ENCODE measurements around the gene PTPRN2. TPM values are rescaled to one million over a fixed set of nuclear protein-coding genes. Genes with fewer than 3 reads are reported as not detected.
"Not testable (repeated sequence)": the region's sequence is repeated elsewhere in the genome, so short reads cannot be mapped to it uniquely, and the experiment has no call there.

Gene PTPRN2
- total and polyA plus RNA-seq, 7 donors, result 3.2 to 7.1 (median 5.5) TPM

DNA sequence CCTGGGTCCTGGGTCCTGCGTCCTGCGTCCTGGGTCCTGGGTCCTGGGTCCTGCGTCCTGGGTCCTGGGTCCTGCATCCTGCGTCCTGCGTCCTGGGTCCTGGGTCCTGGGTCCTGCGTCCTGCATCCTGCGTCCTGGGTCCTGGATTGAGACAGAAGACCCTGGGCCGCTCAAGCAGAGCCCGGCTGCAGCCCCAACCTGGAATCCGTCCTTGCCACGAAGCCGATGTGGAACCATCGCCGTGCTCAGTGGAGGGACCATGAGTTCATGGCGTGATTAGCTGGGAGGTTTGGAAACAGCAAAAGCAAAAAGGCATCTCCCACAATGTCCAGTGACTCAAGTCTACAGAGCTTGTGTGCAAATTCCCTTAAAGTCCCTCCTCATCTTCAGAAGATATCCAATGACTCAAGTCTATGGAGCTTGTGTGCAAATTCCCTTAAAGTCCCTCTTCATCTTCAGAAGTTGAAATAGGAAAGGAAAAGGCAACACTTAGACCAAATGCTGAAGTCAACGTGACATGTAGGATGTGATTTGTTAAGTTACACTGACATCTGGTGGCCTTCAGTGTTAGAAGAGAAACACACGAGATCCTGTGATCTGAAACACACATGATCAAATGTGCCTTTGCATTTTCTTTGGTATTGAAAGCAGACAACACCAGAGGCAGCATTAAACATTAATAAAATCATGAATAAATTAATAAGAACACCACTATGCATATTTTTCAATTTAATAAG, 179.9 kb downstream of the PTPRN2 start:
- intact Hi-C loops (cut with DNase I), result no loop called here
- H3K4me3 ChIP-seq, result no peak overlapping the region
- no peak for DNase-seq
- no peaks in the 10 kb centered on the region for H3K4me1 ChIP-seq
- no peaks in the 10 kb centered on the region for H3K36me3 ChIP-seq
- no peaks in the 10 kb centered on the region for H3K27me3 ChIP-seq
- 65 to 81% methylated on average over 17 of the region's 17 CpGs for WGBS, 2 donors
- no peaks in the 10 kb centered on the region for H3K9me3 ChIP-seq
- TF ChIP-seq POLR2A (IDR thresholded peaks at IDR 0.05) (no peak), CTCF (IDR thresholded peaks at IDR 0.05) (peak in 2 of 4 experiments; percentile 25)
- H3K27ac ChIP-seq, result no peak overlapping the region

- Histone ChIP-seq H3K27me3 (no peaks in the 10 kb centered on the region), H3K9me3 (no peaks in the 10 kb centered on the region), H3K4me3 (no peak overlapping the region), H3K4me1 (no peaks in the 10 kb centered on the region), H3K36me3 (no peaks in the 10 kb centered on the region), H3K27ac (no peak overlapping the region)
- WGBS, 2 donors, result 23 to 75% methylated on average over 11 of the region's 11 CpGs
- intact Hi-C loops (cut with DNase I), result no loop called here
- DNase-seq, result no peak
- TF ChIP-seq POLR2A (IDR thresholded peaks at IDR 0.05) (no peak), CTCF (IDR thresholded peaks at IDR 0.05) (no peak), POLR2AphosphoS5 (IDR thresholded peaks at IDR 0.05) (no peak), EP300 (IDR thresholded peaks at IDR 0.05) (no peak)
These were observed 180.8 kb downstream of the PTPRN2 start for GRCh38 chr7:158406801-158407200.

DNA sequence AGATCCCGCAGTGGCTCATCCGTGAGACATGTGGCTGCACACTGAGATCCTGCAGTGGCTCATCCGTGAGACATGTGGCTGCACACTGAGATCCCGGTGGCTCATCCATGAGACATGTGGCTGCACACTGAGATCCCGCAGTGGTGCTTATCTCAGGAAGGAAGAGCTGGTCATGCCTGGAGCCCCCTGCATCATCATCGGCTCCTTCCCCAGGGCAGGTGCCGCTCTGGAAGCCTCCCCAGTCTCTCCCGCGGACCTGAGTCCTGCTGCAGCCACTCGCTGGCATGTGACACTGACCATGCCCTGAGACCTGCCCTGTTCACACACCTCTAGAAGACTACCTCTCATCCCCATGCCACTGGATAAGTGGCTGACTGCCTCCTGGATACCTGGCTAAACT, 181.3 kb downstream of the PTPRN2 start:
- TF ChIP-seq POLR2A (IDR thresholded peaks at IDR 0.05) (no peak), POLR2AphosphoS5 (IDR thresholded peaks at IDR 0.05) (no peak)
- Histone ChIP-seq H3K9me3 (no peaks in the 10 kb centered on the region), H3K4me3 (no peak overlapping the region), H3K36me3 (no peaks in the 10 kb centered on the region), H3K4me1 (no peaks in the 10 kb centered on the region), H3K27ac (no peak overlapping the region), H3K27me3 (no peaks in the 10 kb centered on the region)
- intact Hi-C loops (cut with DNase I), result no loop called here
- 54 to 81% methylated on average over 10 of the region's 10 CpGs for WGBS, 2 donors
- DNase-seq, result no peak

- H3K27me3 ChIP-seq; DNase-seq; intact Hi-C loops (cut with DNase I); H3K36me3 ChIP-seq; H3K27ac ChIP-seq; H3K4me3 ChIP-seq; H3K9me3 ChIP-seq; H3K4me1 ChIP-seq: not testable (repeated sequence)
- WGBS, 2 donors, result 95 to 97% methylated on average over 30 of the region's 30 CpGs
These were observed 181.9 kb downstream of the PTPRN2 start for GRCh38 chr7:158405771-158406170.

DNA sequence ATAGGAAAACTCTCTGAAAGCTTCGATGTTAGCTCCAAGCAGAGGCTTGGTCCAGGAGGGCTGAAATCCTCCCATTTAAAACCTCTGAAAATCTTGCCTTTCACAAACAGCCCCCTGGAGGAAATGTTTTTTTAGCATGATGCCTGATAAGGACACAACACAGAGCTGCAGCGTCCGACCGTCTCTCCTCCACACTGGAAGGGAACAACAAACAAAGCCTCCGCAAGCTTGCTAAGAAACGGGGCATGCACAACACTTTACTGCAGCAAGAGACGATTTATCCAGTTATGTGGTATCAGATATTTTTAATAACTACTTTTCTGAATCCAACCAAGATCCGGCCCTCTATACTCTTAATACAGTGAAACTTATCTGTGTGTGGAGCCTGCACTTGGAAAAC, 182.3 kb downstream of the PTPRN2 start:
- Histone ChIP-seq H3K9me3 (no peaks in the 10 kb centered on the region), H3K4me3 (no peak overlapping the region), H3K27ac (no peak overlapping the region), H3K36me3 (no peaks in the 10 kb centered on the region), H3K4me1 (no peaks in the 10 kb centered on the region), H3K27me3 (no peaks in the 10 kb centered on the region)
- TF ChIP-seq CTCF (IDR thresholded peaks at IDR 0.05), result no peak
- TF ChIP-seq POLR2A (IDR thresholded peaks at IDR 0.05), result no peak
- TF ChIP-seq POLR2AphosphoS5 (IDR thresholded peaks at IDR 0.05), result no peak
- no peak for DNase-seq
- WGBS, 2 donors, result 80 to 92% methylated on average over 8 of the region's 8 CpGs
- intact Hi-C loops (cut with DNase I), result no loop called here

Data from sigmoid colon (tissue), 7 donors.